ENCODE measurements around the gene PLXNA4.

PLXNA4 gene

GRCh38 chr7:132491391-132491945 lies 84.8 kb downstream of the PLXNA4 start:
- H3K79me2 ChIP-seq (ENCODE audit: low read length) = no peaks in the 10 kb centered on the region
- no peak overlapping the region for H3K9ac ChIP-seq (ENCODE audit: low read length)
- no peaks in the 10 kb centered on the region for H3K9me3 ChIP-seq (ENCODE audit: insufficient read depth, low read length)
- no peaks in the 10 kb centered on the region for H3K36me3 ChIP-seq (replicated peaks; ENCODE audit: low read depth, low read length)
- no peak overlapping the region for H2AFZ ChIP-seq (ENCODE audit: low read depth, low read length)
- TF ChIP-seq EZH2phosphoT487 (IDR thresholded peaks at IDR 0.05; ENCODE audit: low read depth) (no peak), CTCF (IDR thresholded peaks at IDR 0.05; ENCODE audit: low read depth, low read length) (no peak)
- no peaks in the 10 kb centered on the region for H4K20me1 ChIP-seq (ENCODE audit: insufficient read depth, low read length)
- H3K27me3 ChIP-seq (ENCODE audit: low read depth, low read length) = peaks cover 23% of the 10 kb centered on the region; the same call in 1 of the 2 replicates
- no peaks in the 10 kb centered on the region for H3K4me1 ChIP-seq (ENCODE audit: low read length)
- H3K4me3 ChIP-seq (ENCODE audit: low read length) = no peak overlapping the region
- H3K27ac ChIP-seq (ENCODE audit: low read length) = no peak overlapping the region
- no peak overlapping the region for H3K4me2 ChIP-seq (ENCODE audit: low read length)

GRCh38 chr7:132490474-132490873 lies 85.8 kb downstream of the PLXNA4 start:
- Histone ChIP-seq H3K36me3 (replicated peaks; ENCODE audit: low read depth, low read length) (no peaks in the 10 kb centered on the region), H3K4me1 (ENCODE audit: low read length) (no peaks in the 10 kb centered on the region), H3K9ac (ENCODE audit: low read length) (no peak overlapping the region), H3K4me2 (ENCODE audit: low read length) (no peak overlapping the region), H3K27me3 (ENCODE audit: low read depth, low read length) (peaks cover 27% of the 10 kb centered on the region), H3K4me3 (ENCODE audit: low read length) (no peak overlapping the region), H3K9me3 (ENCODE audit: insufficient read depth, low read length) (no peaks in the 10 kb centered on the region), H2AFZ (ENCODE audit: low read depth, low read length) (no peak overlapping the region), H4K20me1 (ENCODE audit: insufficient read depth, low read length) (no peaks in the 10 kb centered on the region), H3K27ac (ENCODE audit: low read length) (no peak overlapping the region), H3K79me2 (ENCODE audit: low read length) (no peaks in the 10 kb centered on the region)
- TF ChIP-seq CTCF (IDR thresholded peaks at IDR 0.05; ENCODE audit: low read depth, low read length) (no peak), EZH2phosphoT487 (IDR thresholded peaks at IDR 0.05; ENCODE audit: low read depth) (no peak)

- Histone ChIP-seq H3K4me2 (ENCODE audit: low read length) (no peak overlapping the region), H3K9me3 (ENCODE audit: insufficient read depth, low read length) (no peaks in the 10 kb centered on the region), H3K79me2 (ENCODE audit: low read length) (no peaks in the 10 kb centered on the region), H4K20me1 (ENCODE audit: insufficient read depth, low read length) (no peaks in the 10 kb centered on the region), H2AFZ (ENCODE audit: low read depth, low read length) (no peak overlapping the region), H3K4me1 (ENCODE audit: low read length) (no peaks in the 10 kb centered on the region), H3K27me3 (ENCODE audit: low read depth, low read length) (peaks cover 26% of the 10 kb centered on the region), H3K27ac (ENCODE audit: low read length) (no peak overlapping the region), H3K9ac (ENCODE audit: low read length) (no peak overlapping the region), H3K36me3 (replicated peaks; ENCODE audit: low read depth, low read length) (no peaks in the 10 kb centered on the region), H3K4me3 (ENCODE audit: low read length) (no peak overlapping the region)
- TF ChIP-seq CTCF (IDR thresholded peaks at IDR 0.05; ENCODE audit: low read depth, low read length) = no peak
- TF ChIP-seq EZH2phosphoT487 (IDR thresholded peaks at IDR 0.05; ENCODE audit: low read depth) = no peak
Measured at GRCh38 chr7:132489776-132490237, 86.5 kb downstream of the PLXNA4 start.

GRCh38 chr7:132488634-132489302 lies 87.5 kb downstream of the PLXNA4 start:
- no peak overlapping the region for H3K27ac ChIP-seq (ENCODE audit: low read length)
- H3K4me1 ChIP-seq (ENCODE audit: low read length) = no peaks in the 10 kb centered on the region
- no peak overlapping the region for H3K4me3 ChIP-seq (ENCODE audit: low read length)
- no peak overlapping the region for H3K4me2 ChIP-seq (ENCODE audit: low read length)
- TF ChIP-seq CTCF (IDR thresholded peaks at IDR 0.05; ENCODE audit: low read depth, low read length) (no peak), EZH2phosphoT487 (IDR thresholded peaks at IDR 0.05; ENCODE audit: low read depth) (no peak)
- no peak overlapping the region for H3K9ac ChIP-seq (ENCODE audit: low read length)
- H4K20me1 ChIP-seq (ENCODE audit: insufficient read depth, low read length) = no peaks in the 10 kb centered on the region
- no peaks in the 10 kb centered on the region for H3K79me2 ChIP-seq (ENCODE audit: low read length)
- no peak overlapping the region for H2AFZ ChIP-seq (ENCODE audit: low read depth, low read length)
- H3K27me3 ChIP-seq (ENCODE audit: low read depth, low read length) = peaks cover 33% of the 10 kb centered on the region
- no peaks in the 10 kb centered on the region for H3K36me3 ChIP-seq (replicated peaks; ENCODE audit: low read depth, low read length)
- no peaks in the 10 kb centered on the region for H3K9me3 ChIP-seq (ENCODE audit: insufficient read depth, low read length)
